GM21360 (cell line): ENCODE results near the gene CEP41.

Experiments
- ATAC-seq: cut with Tn5 transposase; IDR thresholded peaks from one replicate; pipeline ENCODE4 v1.9.1; 2021; ENCODE audit warnings: mild to moderate bottlenecking, moderate library complexity; ENCODE audit not compliant: unreplicated experiment

Gene CEP41

GRCh38 chr7:130440527-130441365 is at the start of gene CEP41:
Gene CEP41, minus strand, starts transcription at chr7:130441016. Its CDS starts 50 bp downstream, at chr7:130440966.
- peak; percentile 97 for ATAC-seq

GRCh38 chr7:130490311-130490791 is 49.5 kb upstream of the CEP41 start:
- ATAC-seq = no peak

GRCh38 chr7:130489140-130489983 is 48.5 kb upstream of the CEP41 start:
- ATAC-seq = no peak

GRCh38 chr7:130488392-130489139 is 47.8 kb upstream of the CEP41 start:
- no peak for ATAC-seq

- no peak for ATAC-seq
Observed at GRCh38 chr7:130486954-130487436, 46.2 kb upstream of the CEP41 start.

- peak; percentile 61 for ATAC-seq
Observed at GRCh38 chr7:130486114-130486953, 45.5 kb upstream of the CEP41 start.

- no peak for ATAC-seq
Observed at GRCh38 chr7:130485734-130486113, 44.9 kb upstream of the CEP41 start.

- no peak for ATAC-seq
Observed at GRCh38 chr7:130483031-130483430, 42.2 kb upstream of the CEP41 start.

- no peak for ATAC-seq
Observed at GRCh38 chr7:130481898-130482297, 41.1 kb upstream of the CEP41 start.

- no peak for ATAC-seq
Observed at GRCh38 chr7:130479716-130480400, 39.0 kb upstream of the CEP41 start.

GRCh38 chr7:130478991-130479390 is 38.2 kb upstream of the CEP41 start:
- no peak for ATAC-seq

GRCh38 chr7:130476297-130477150 is 35.7 kb upstream of the CEP41 start:
- ATAC-seq = no peak

- no peak for ATAC-seq
Observed at GRCh38 chr7:130475776-130476175, 35.0 kb upstream of the CEP41 start.

- no peak for ATAC-seq
Observed at GRCh38 chr7:130473876-130474275, 33.1 kb upstream of the CEP41 start.

GRCh38 chr7:130473289-130473688 is 32.5 kb upstream of the CEP41 start:
- ATAC-seq = no peak

- ATAC-seq = no peak
Observed at GRCh38 chr7:130471974-130472373, 31.2 kb upstream of the CEP41 start.

- no peak for ATAC-seq
Observed at GRCh38 chr7:130468612-130469011, 27.8 kb upstream of the CEP41 start.
